NCI-H2107 (cell line): ENCODE data around the gene UNKL.
"Not testable (repeated sequence)": the region's sequence is repeated elsewhere in the genome, so short reads cannot be mapped to it uniquely, and the experiment has no call there.

ENCODE experiments used
- DNase-seq: peaks from one replicate; lab custom pipeline; 2025; lab: John Stamatoyannopoulos, UW

Gene UNKL

GRCh38 chr16:1445518-1446203 is 31.2 kb upstream of the UNKL start:
- DNase-seq: no peak

GRCh38 chr16:1444730-1445517 is 30.4 kb upstream of the UNKL start:
- no peak for DNase-seq

GRCh38 chr16:1443980-1444729 is 29.7 kb upstream of the UNKL start, which contains the start of gene CCDC154:
Gene CCDC154, minus strand, starts transcription at chr16:1444556. Its CDS starts 234 bp downstream, at chr16:1444322.
- no peak for DNase-seq

- DNase-seq: no peak
These were observed 29.0 kb upstream of the UNKL start for GRCh38 chr16:1443403-1443973.

- DNase-seq: no peak
These were observed 28.2 kb upstream of the UNKL start for GRCh38 chr16:1442697-1443096.

GRCh38 chr16:1441391-1441829 is 26.9 kb upstream of the UNKL start:
- DNase-seq: no peak

GRCh38 chr16:1439699-1440074 is 25.2 kb upstream of the UNKL start:
- not testable (repeated sequence) for DNase-seq

GRCh38 chr16:1439058-1439698 is 24.7 kb upstream of the UNKL start:
- no peak for DNase-seq

- DNase-seq: no peak
These were observed 23.9 kb upstream of the UNKL start for GRCh38 chr16:1438229-1439057.

GRCh38 chr16:1437606-1438005 is 23.1 kb upstream of the UNKL start:
- no peak for DNase-seq

GRCh38 chr16:1436731-1437355 is 22.3 kb upstream of the UNKL start:
- DNase-seq: no peak

GRCh38 chr16:1435921-1436697 is 21.6 kb upstream of the UNKL start:
- no peak for DNase-seq

- DNase-seq: no peak
These were observed 20.4 kb upstream of the UNKL start for GRCh38 chr16:1434644-1435592.

GRCh38 chr16:1433756-1434155 is 19.3 kb upstream of the UNKL start:
- DNase-seq: no peak

- DNase-seq: no peak
These were observed 18.7 kb upstream of the UNKL start for GRCh38 chr16:1433263-1433560.

GRCh38 chr16:1432388-1433262 is 18.1 kb upstream of the UNKL start:
- DNase-seq: no peak

GRCh38 chr16:1431497-1432270 is 17.2 kb upstream of the UNKL start:
- DNase-seq: no peak
